NCI-H1436 (cell line): Measurements from ENCODE around the gene DCC.

Experiments
- DNase-seq: peaks from one replicate; lab custom pipeline; 2025; lab: John Stamatoyannopoulos, UW

DCC gene

DNA sequence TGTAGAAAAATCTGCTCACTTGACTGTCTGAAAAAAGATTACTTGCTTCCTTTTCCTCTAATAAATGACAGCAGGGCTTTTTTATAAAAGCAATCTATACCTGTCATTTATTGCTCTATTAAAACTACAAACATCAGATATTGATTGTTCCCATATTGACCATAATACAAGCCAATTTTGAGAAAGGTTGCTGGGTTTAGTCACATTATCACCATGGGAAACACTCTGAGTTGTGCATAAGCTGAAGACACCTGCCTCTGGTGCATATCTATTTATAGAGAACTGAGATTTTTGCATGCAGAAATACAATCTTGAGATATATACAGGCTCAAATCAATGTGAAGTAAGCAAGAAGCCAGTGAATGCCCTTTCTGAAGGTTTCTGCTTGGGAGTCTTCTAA, 853.9 kb downstream of the DCC start:
- DNase-seq = no peak

DNA sequence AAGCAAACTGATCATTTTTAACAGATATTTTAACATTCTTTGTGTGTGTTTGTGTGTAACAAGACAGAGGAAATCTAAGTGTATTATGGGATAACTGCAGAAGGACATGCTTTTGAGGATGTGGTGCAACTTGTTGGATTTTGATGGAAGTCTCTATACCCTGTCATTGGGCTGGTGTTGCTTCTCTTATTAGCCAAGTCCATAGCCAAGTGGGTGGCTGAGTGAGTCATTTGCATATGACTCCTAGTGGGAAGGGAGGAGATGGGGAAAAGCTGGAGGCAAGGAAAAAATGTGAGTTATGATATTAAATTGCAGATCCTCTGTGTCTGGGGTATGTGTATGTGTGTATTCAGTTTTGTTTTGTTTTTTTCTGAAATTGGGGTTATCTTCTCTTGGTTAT, 879.9 kb downstream of the DCC start:
- DNase-seq = no peak

DNA sequence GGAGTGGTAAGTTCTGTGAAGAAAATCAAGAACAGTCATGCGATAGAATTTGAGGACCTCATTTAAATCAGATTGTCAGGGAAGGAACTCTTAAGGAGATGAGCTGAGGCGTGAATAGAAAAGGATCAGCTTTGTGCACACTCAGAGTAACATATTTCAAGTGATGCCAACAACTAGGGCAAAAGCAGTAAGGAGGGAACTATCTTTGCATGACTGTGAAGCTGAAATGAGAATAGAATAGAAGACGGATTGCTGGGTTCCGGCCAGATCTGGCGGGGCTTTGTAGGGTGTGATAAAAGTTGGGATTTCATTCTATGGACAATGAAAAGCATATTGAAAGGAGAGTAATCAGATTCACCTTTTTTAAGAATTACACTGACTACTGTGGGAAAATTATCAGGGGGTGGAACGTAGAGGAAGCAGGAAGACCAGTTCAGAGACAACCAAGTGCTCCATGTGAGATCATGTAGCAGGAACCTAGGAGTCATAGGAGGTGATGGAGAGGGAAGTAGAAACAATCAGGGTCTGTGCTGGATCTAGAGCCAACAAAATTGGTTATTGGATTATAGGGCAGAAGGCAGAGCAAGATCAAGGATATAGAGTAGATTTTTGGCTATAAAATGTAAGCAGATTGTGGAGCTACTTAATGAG, 884.3 kb downstream of the DCC start:
- no peak for DNase-seq

DNA sequence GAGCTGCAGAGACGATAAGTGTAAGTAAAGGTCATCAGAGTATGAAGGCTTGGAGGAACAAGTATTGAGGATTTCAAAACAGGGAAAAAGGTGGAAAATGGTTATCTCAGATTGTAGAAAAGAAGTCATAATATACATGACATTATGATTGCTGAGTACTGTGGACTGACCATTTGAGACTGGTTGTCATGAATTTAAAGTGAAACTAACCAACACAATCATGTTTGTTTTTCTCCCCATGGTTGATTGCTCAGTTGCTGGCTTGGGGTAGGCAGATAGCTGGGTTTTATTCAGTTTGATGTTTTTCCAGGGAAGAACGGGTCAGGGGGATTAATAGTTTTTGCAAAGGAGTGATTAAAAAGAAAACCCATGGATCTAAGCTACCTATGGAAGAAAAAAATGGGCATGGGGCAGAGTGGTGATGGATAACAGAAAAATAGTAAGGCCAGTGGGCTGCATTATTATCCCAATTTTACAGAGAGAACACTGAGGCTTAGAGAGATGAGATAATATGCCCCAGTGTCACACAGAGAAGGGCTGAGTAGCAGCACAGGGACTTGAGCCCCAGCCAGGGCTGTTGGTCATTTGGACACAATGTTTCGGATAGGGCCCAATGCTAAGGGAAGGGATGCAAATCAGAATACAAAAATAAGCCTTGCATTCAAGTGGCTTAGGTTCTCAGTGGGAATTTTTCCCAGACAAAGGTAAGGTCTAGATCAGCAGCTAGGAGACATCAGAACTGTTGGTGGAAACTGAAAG, 885.7 kb downstream of the DCC start:
- no peak for DNase-seq

DNA sequence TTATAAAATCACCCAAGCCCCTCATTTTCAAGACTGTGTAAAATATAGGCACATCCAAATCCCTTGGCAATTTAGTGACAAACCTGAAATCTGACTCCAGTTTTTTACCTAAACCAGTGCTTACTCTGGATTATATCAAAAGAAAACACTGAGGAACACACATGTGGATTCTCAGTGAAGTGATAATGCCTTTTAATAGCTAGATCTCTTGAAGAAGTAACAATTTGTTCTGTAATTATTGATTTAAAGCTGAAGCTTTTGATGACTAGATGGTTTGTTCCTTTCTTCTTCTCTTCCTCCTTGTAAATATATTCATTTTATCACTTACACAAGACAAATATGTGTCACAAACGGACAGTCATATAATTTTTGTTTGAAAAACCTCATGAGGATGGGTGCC, 894.6 kb downstream of the DCC start:
- no peak for DNase-seq

DNA sequence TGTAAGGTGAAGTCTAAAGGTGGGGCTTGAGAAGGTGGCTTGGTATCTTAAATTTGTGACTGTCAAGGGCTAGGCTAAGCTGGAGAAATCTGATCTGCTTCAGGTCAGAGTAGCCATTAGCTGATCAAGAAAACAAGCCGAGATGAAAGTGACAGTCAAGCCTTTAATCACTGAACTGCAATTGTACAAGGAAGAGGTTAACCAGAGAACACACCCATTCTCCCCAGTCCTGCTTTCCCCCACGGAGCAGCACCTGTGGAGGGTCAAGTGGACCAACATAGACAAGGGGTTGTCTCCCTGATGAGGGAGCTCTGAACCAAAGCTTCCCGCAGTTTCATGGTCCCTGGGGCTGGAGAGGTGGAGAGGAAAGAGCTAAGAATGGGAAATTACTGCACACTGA, 901.2 kb downstream of the DCC start:
- DNase-seq = no peak

DNA sequence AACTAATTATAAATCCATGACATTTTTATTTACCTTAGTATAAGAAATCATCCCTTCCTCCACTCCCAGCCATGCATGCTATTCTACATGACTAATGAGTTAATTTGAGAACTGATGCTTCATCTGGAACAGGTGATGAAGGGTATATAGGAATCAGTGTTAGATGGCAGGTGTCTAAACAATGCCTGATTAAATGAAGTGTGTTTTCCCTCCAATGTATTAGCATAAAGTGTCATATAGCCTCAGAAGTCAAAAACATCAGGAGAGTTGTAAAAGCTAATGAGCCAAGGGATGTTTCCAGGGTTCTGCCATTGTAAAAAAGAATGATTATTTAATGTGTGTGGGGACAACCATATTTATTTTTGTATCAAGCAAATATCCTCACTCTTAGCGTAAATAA, 913.8 kb downstream of the DCC start:
- DNase-seq = no peak

DNA sequence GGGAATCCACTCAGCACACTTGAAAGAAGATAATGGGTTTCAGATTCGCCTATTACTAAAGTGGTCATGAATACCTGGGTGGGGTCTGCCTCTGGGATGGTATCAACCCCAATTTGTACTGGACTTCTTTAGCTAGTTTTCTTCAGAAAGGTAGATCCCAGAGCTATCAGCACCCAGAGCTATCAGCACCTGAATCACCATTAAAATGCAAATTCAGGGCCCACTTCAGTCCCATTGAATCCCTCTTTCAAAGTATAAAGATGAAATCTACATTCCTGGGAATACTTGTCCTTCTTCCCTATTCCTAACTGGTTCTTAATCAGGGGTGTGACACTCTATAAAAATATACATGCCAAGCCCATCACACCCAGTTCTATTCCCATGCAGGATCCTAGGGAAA, 914.3 kb downstream of the DCC start:
- DNase-seq = no peak

DNA sequence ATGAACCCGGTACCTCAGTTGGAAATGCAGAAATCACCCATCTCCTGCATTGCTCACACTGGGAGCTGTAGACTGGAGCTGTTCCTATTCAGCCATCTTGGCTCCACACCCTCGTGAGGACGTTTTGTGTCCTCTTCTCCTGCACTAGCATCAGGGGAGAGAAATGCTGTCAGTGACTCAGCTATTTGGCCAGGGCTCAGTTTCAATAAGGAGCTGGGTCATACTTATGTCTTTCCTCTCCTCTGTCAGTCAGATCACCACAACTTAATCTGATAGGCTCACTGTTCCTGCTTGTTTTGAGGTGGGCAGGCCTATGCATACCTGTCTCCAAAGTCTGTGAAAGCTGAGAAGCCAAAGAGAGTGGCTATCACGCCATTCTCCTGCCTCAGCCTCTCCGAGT, 921.2 kb downstream of the DCC start:
- DNase-seq = no peak

DNA sequence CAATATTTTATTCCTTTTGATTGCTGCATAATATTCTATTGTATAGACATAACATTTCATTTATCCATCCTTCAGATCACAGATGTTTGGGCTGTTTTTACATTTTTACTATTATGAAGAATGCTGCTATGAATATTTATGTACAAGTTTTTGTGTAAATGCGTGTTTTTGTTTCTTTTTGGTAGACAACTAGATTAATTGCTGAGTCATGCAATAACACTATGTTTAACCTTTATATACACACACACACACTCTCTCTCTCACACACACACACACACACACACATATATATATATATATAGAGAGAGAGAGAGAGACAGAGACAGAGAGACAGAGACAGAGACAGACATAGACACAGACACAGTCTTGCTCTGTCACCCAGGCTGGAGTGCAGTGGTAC, 926.9 kb downstream of the DCC start:
- DNase-seq = no peak

DNA sequence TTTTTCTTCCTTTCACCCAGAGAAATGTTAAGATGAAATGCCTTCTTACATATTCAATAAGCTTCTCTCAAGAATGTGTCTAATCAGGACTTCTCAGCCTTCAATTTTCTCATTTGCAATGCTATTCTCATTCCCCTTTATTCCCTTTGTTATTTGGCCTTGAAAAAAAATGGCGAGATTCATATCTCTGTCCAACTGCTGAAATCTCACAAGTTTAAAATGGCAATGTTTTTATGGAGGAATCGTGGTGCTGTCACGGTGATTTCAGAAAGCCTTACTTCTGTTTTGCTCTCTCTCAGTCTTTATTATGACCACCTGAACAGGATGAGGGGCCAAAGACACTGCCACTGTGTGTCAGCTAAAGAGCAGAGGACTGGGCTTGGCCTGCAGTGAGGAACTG, 928.5 kb downstream of the DCC start:
- no peak for DNase-seq

DNA sequence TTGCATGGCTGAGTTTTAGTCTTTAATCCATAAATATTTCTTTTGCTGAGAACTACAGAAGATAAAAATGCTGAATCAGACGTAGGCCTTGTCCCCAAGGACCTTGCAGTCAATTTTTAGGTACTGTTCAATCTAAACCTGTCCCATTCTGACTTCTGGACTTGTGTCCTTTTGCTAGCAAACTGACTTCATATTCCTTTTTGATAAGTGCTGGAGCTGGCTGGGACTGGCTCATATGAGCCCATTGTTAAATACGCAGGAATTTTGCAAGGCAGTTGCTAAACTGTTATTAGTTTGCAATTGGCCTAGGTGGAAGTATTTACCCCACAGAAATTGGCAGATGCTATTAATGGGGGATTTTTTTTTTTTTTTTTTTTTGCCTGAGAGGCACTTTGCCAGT, 941.4 kb downstream of the DCC start:
- DNase-seq = no peak

DNA sequence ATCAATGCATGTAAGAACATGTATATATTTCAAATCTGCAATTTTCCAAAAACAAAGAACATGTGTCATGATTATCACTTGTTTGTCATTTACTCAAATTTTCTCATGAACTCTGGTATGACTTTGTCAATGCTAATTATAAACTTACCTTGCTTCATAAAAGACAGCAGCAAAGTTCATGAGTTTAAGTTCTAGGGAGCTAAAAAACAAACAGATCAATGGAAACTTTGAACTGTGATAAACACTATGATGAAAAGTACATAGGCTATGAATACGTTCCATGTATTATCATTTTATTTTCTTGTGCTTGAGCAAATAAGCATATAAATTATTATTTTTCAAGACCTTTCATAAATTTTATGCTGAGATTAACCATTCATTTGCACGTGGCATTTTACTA, 943.7 kb downstream of the DCC start:
- no peak for DNase-seq

DNA sequence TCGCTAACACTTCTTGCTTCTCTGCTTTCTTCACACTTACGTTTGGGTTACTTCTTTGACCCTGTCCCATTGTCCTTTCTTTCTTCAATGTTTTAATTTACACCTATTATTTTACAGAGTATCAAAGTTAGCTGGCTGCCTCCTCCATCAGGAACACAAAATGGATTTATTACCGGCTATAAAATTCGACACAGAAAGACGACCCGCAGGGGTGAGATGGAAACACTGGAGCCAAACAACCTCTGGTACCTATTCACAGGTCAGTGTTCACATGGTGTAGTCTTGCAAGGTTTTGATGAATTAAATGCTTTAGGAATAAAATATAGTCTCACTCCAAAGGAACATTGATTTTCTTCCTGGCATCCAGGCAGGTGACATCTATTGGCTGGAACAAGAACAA, 965.5 kb downstream of the DCC start:
- DNase-seq = no peak

DNA sequence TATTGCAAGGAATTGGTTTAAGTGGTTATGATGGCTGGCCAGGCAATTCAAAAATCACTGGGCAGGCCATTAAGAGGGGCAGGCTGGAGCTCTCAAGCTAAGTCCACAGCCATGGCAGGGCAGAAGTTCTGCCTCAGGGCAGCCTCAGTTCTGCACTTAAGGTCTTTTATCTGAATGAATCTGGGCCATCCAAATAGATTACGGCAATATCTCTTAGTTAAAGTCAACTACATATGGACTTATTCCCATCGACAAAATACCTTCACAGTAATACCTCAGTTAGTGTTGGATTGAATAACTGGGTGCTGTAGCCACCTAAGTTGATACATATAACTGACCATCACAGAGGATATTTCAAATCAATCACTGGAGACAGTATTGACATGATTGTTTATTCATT, 979.6 kb downstream of the DCC start:
- no peak for DNase-seq

DNA sequence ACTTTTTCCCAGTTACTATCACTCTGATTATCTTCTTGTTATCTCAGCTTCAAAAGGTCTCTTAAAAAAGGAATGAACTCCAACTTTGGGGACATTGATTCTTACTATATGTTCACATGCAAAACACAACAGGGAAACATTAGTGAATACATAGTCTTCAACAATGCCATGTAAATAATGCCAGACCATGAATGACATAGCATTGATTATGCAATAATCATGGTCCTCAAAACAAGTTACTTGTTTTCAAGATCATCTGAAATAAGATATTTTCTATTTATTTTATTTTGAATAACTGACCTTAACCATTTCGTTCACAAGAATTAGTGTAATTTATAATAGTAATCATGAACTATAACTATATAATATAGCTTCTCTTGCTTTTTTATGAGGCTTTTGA, 982.2 kb downstream of the DCC start:
- no peak for DNase-seq

DNA sequence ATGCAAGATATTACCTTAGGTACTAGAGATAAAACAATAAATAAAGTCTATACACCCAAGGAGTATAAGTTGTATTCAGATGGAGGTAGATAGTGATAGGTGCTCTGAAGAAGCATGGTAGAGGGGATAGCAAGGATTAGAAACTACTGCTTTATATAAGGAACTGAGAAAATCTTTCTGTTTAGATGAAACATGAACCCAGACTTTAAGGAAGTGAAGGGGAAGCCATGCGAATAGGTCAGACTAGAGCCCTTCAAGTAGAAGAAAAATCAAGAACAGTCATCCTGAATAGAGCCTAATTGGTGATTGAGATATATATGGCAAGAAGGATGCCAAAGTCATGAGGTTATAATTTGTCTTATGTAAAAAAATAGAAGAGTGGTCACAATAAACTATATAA, 984.4 kb downstream of the DCC start:
- no peak for DNase-seq

DNA sequence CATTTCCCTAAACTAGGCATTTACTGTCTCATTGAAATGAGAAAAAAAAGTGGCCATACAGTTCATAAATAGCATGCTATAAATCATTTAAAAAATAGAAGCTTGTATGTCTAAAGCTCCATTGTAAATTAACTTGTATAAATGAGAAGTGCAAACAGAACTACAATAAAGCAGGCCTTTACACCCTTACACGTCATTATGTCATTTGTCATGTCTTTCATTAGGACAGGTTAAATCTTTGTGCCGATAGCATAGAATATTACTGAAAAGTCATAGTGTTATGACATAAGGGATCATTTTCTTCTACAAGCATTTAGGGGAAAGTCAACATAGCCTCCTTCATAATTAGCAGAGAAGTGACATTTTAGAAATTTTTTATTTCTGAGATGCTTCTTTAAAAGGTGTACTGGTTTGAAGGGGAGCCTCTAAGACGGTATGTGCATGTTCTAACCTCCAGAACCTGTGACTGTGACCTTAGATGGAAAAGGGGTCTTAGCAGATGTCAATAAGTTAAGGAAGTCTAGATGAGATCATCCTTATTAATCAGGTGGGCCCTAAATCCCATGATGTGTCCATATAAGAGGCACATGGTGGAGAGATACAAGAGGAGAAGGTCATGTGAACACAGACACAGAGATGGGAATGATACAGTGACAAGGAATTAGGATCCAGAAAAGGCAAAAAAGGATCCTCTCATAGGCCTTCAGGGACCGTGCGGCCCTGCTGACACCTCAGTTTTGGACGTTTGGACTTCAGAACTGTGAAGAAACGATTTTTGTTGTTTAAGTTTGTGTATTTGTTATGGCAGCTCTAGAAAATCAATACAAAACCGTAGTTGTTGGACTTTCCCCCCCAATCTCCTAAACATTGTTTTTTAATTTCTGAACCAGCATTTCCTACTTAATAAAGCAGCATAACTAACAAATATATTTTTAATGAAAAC, 1020.8 kb downstream of the DCC start:
- DNase-seq = no peak

DNA sequence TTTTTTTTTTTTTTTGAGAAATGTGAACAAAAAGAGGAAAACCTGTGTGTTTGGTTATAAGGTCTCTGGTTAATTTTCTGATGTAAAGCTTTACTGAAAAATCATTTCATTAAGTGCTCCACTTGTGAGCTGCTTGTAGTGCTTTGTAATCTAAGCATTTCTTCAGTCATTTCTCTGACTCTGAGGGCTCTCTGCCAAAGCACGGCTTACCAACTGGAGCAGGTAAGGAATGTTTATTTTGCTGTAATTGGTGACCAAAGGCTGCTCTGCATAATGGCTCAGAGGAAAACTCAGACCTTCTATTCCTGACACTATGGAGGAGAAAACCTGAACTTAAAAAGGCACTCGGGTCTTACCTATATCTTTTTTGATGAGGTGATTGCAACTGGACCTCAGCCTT, 1035.6 kb downstream of the DCC start:
- DNase-seq = no peak

DNA sequence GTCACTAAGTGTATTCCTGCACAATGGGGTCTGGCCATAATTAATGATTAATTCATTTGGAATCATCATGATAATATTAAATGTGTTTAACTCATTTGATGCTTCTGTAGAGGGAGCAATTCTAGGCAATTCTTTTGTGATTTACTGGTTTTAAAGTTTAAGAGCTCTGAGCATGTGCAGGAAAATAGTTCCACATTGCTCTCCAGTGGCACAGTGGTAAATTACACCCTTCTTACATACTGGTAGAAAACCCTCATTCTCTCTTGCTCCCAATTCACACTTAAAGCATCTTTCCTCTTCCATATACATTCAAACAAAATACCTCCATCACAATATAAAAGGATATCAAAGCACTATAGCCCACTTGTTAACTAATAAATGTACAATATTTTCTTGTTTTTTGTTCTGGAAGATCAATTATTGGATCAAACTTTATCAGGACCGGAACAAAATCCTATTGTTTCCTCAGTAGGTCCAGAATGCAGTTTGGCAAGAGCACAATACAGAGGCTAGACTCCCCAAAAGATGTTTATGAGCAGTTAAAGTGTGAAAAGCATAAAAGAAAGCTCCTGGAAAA, 1040.2 kb downstream of the DCC start:
- DNase-seq = no peak

DNA sequence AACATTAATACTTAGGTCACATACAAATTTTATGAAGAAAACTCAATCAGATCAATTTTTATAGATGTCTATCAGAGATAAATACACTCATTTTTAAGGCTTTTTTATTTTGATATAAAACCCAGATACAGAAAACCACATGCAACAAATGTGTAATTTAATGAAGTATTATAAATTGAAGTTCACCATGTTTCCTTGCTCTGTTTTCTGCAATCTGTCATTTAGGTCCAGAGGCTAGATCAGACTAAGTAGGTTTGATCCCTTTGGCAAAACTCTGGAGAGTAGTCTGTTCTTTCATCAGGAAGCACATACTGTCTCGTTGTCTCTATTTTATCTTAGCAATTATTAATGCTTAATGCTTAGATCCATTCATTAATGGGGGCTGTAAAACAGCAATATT, 1042.9 kb downstream of the DCC start:
- no peak for DNase-seq

DNA sequence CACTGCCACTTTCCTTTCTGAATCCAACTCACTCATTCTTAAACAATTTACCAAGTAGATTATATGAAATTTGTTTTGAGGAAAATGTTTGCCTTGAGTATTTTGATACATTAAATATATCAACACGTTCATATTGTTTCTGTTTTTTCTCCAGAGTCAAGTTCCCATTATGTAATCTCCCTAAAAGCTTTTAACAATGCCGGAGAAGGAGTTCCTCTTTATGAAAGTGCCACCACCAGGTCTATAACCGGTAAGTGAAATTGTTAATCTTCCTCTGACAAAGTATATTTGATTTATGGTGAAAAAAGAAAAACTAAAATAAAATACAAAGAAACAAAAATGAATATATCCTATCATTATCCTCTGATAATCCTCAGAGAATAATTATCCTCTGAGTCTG, 1045.9 kb downstream of the DCC start:
- DNase-seq = no peak

DNA sequence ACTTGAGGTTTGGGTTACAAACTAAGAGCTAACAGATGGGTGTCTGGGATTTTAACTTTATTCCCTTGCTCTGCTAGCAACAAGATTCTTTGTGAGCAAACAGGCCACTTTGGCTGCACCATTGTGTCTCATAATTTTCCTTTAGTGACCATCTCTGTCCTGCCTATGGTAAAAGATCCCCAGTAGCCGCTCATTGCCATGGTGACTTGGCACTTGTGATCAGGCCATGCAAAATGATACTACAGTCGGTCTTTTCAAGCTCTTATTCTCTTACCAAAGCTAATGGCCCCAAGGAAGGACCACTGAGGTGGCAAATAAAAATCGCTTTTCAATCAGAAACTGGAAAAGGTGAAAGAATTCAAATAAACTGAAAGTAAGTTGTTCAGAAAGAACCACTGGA, 1047.6 kb downstream of the DCC start:
- DNase-seq = no peak
